H9 (cell line): ENCODE results near the gene NKAPL. TPM values are rescaled to one million over a fixed set of nuclear protein-coding genes. Genes with fewer than 3 reads are reported as not detected.

ENCODE experiments used
- DNase-seq: peaks from one replicate; pipeline ENCODE4 v3.0.0-alpha.2; 2017
- H2AFZ ChIP-seq: one replicate; pipeline ENCODE4 v1.6.1; 2013; ENCODE audit warnings: mild to moderate bottlenecking, low read length, control low read depth, moderate library complexity
- H2AK5ac ChIP-seq: 2 replicates; pipeline ENCODE4 v1.6.1; 2013; ENCODE audit warnings: low read length, control low read depth, mixed read lengths; ENCODE audit not compliant: insufficient read length
- H2BK120ac ChIP-seq: one replicate; pipeline ENCODE4 v1.6.1; 2013; ENCODE audit warnings: low read depth, mild to moderate bottlenecking, low read length, control low read depth, inconsistent platforms; ENCODE audit not compliant: poor library complexity, severe bottlenecking
- H2BK12ac ChIP-seq: 2 replicates; pipeline ENCODE4 v1.6.1; 2013; ENCODE audit warnings: low read length, control low read depth, mixed read lengths, low read depth; ENCODE audit not compliant: insufficient read length
- H2BK15ac ChIP-seq: 2 replicates; pipeline ENCODE4 v1.6.1; 2013; ENCODE audit warnings: low read depth, low read length, control low read depth
- H2BK20ac ChIP-seq: one replicate; pipeline ENCODE4 v1.6.1; 2013; ENCODE audit warnings: low read depth, mild to moderate bottlenecking, low read length, control low read depth, inconsistent platforms; ENCODE audit not compliant: poor library complexity, severe bottlenecking
- H2BK5ac ChIP-seq: 2 replicates; pipeline ENCODE4 v1.6.1; 2013; ENCODE audit warnings: low read length, control low read depth, mixed read lengths; ENCODE audit not compliant: insufficient read length
- H3K14ac ChIP-seq: 2 replicates; pipeline ENCODE4 v1.6.1; 2013; ENCODE audit warnings: low read length, control low read depth; ENCODE audit not compliant: insufficient read depth
- H3K18ac ChIP-seq: 2 replicates; pipeline ENCODE4 v1.6.1; 2013; ENCODE audit warnings: low read depth, mild to moderate bottlenecking, mixed read lengths, low read length, control low read depth; ENCODE audit not compliant: insufficient read length
- H3K23ac ChIP-seq: 2 replicates; pipeline ENCODE4 v1.6.1; 2013; ENCODE audit warnings: low read length, control low read depth, mixed read lengths, low read depth; ENCODE audit not compliant: insufficient read length
- H3K23me2 ChIP-seq: 2 replicates; pipeline ENCODE4 v1.6.1; 2013; ENCODE audit warnings: low read depth, mild to moderate bottlenecking, mixed read lengths, low read length, control low read depth; ENCODE audit not compliant: insufficient read length, poor library complexity, severe bottlenecking
- H3K27ac ChIP-seq: 2 replicates; pipeline ENCODE4 v1.5.1; 2013; ENCODE audit warnings: low read length, control low read depth, mixed read lengths, low read depth; ENCODE audit not compliant: insufficient read length
- H3K27me3 ChIP-seq: 2 replicates; pipeline ENCODE4 v1.6.1; 2013; ENCODE audit warnings: low read length, control low read depth, inconsistent platforms; ENCODE audit not compliant: insufficient read depth
- H3K4ac ChIP-seq: 2 replicates; pipeline ENCODE4 v1.6.1; 2013; ENCODE audit warnings: low read depth, mild to moderate bottlenecking, control low read depth, inconsistent platforms, low read length, moderate library complexity
- H3K4me1 ChIP-seq: 2 replicates; pipeline ENCODE4 v1.6.1; 2013; ENCODE audit warnings: low read length, control low read depth, inconsistent platforms; ENCODE audit not compliant: insufficient read depth
- H3K4me2 ChIP-seq: 2 replicates; pipeline ENCODE4 v1.6.1; 2013; ENCODE audit warnings: low read length, control low read depth, mixed read lengths; ENCODE audit not compliant: insufficient read length, insufficient read depth
- H3K56ac ChIP-seq: 2 replicates; pipeline ENCODE4 v1.6.1; 2013; ENCODE audit warnings: low read depth, mild to moderate bottlenecking, mixed read lengths, low read length, control low read depth; ENCODE audit not compliant: insufficient read length
- H3K79me1 ChIP-seq: 2 replicates; pipeline ENCODE4 v1.6.1; 2013; ENCODE audit warnings: low read depth, mild to moderate bottlenecking, moderate library complexity, low read length, control low read depth, inconsistent platforms; ENCODE audit not compliant: insufficient read depth, poor library complexity, severe bottlenecking
- H3K79me2 ChIP-seq: 2 replicates; pipeline ENCODE4 v1.6.1; 2013; ENCODE audit warnings: low read length, control low read depth, inconsistent platforms; ENCODE audit not compliant: insufficient read depth
- H3K9ac ChIP-seq: 2 replicates; pipeline ENCODE4 v1.6.1; 2013; ENCODE audit warnings: low read length, control low read depth, mixed read lengths; ENCODE audit not compliant: insufficient read length; ENCODE audit errors: extremely low read depth
- H3K9me3 ChIP-seq: one replicate; pipeline ENCODE4 v1.6.1; 2013; ENCODE audit warnings: low read depth, low read length, inconsistent platforms; ENCODE audit not compliant: control insufficient read depth
- H3T11ph ChIP-seq: one replicate; pipeline ENCODE4 v1.6.1; 2013; ENCODE audit warnings: mild to moderate bottlenecking, low read length, control low read depth, inconsistent platforms
- H4K20me1 ChIP-seq: one replicate; pipeline ENCODE4 v1.6.1; 2013; ENCODE audit not compliant: control insufficient read depth, insufficient read length, insufficient read depth
- H4K5ac ChIP-seq: 2 replicates; pipeline ENCODE4 v1.6.1; 2013; ENCODE audit warnings: low read depth, mild to moderate bottlenecking, mixed read lengths, low read length, control low read depth; ENCODE audit not compliant: insufficient read length
- H4K8ac ChIP-seq: replicated peaks from 2 replicates; pipeline ENCODE4 v1.6.1; 2013; ENCODE audit warnings: low read length, control low read depth, mixed read lengths, low read depth; ENCODE audit not compliant: insufficient read length
- H4K91ac ChIP-seq: 2 replicates; pipeline ENCODE4 v1.6.1; 2013; ENCODE audit warnings: low read depth, mild to moderate bottlenecking, moderate library complexity, mixed read lengths, low read length, control low read depth; ENCODE audit not compliant: insufficient read length
- H3K27ac Mint-ChIP-seq, 3 experiments: 2 replicates in 2 of 3; 3 replicates in 1 of 3; pipeline ENCODE4 v1.8.0; 2020 to 2021; ENCODE audit warnings: mixed read lengths in 3 of 3, mild to moderate bottlenecking in 1 of 3, moderate library complexity in 1 of 3
- H3K27me3 Mint-ChIP-seq: 2 replicates; pipeline ENCODE4 v1.8.0; 2021; ENCODE audit warnings: low read depth, mild to moderate bottlenecking, moderate library complexity, mixed read lengths
- H3K36me3 Mint-ChIP-seq, 3 experiments: 2 replicates in 2 of 3; 3 replicates in 1 of 3; pipeline ENCODE4 v1.8.0; 2020 to 2021; ENCODE audit warnings: low read depth in 3 of 3, mixed read lengths in 3 of 3; ENCODE audit not compliant: insufficient read depth in 1 of 3
- H3K4me1 Mint-ChIP-seq, 2 experiments: 2 replicates each; pipeline ENCODE4 v1.8.0; 2020; ENCODE audit warnings: mixed read lengths in 2 of 2
- H3K4me3 Mint-ChIP-seq, 2 experiments: 2 replicates in 1 of 2; 3 replicates in 1 of 2; pipeline ENCODE4 v1.8.0; 2020 to 2021; ENCODE audit warnings: mild to moderate bottlenecking in 2 of 2, mixed read lengths in 2 of 2, moderate library complexity in 1 of 2
- H3K9me3 Mint-ChIP-seq, 2 experiments: 2 replicates in 1 of 2; 3 replicates in 1 of 2; pipeline ENCODE4 v1.8.0; 2020; ENCODE audit warnings: mild to moderate bottlenecking in 2 of 2, mixed read lengths in 2 of 2, moderate library complexity in 1 of 2
- total RNA-seq: library from RNA; stranded (reverse); gene quantifications from 2 replicates; pipeline ENCODE4 v1.2.1, GENCODE V29; 2021
- TF ChIP-seq, protein P1 (sequence below): fragments of 200-600 bp; sonication (generic); conservative IDR thresholded peaks from 3 replicates; pipeline ENCODE4 v1.8.0; 2021; ENCODE audit warnings: antibody characterized with exemption, mild to moderate bottlenecking

Gene NKAPL
- total RNA-seq, 1 experiment from 2014 or later, result not detected

DNA sequence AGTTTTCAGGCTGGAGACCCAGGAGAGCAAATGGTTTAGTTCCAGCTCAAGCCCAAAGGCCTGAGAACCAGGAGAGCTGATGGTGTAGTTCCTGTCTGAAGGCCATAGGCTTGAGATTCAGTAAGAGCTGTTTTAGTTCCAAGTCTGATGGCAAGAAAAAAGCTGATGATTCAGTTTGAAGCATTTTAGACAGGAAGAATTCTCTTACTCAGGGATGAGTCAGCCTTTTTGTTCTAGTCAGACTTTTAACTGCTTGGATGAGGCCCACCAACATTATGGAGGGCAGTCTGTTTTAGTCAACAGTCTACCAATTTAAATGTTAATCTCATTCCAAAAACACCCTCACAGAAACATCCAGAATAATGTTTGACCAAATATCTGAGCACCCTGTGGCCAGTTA lies 10.4 kb downstream of the NKAPL start:
- Histone ChIP-seq H2BK5ac (no peak overlapping the region), H2BK15ac (no peak overlapping the region), H2BK20ac (no peak overlapping the region), H3K18ac (no peak overlapping the region), H4K91ac (no peak overlapping the region), H4K8ac (no peak overlapping the region), H3K79me2 (no peaks in the 10 kb centered on the region; the same call in 1 of the 2 replicates), H3K79me1 (no peaks in the 10 kb centered on the region), H2AK5ac (no peak overlapping the region), H4K20me1 (no peaks in the 10 kb centered on the region), H3K9me3 (no peaks in the 10 kb centered on the region), H2AFZ (no peak overlapping the region), H3K4me2 (no peak overlapping the region), H3K23ac (no peak overlapping the region), H3K56ac (no peak overlapping the region), H2BK120ac (no peak overlapping the region), H4K5ac (no peak overlapping the region), H3K14ac (no peak overlapping the region), H3K23me2 (peaks cover 4% of the 10 kb centered on the region), H3K9ac (no peak overlapping the region), H3K27ac (no peak overlapping the region), H3K27me3 (no peaks in the 10 kb centered on the region), H3K4me1 (no peaks in the 10 kb centered on the region), H3T11ph (no peak overlapping the region), H3K4ac (no peak overlapping the region), H2BK12ac (no peak overlapping the region)
- H3K4me1 Mint-ChIP-seq, result peaks cover 0 to 3% of the 10 kb centered on the region in 2 experiments; a peak in 2 of 4 replicates
- H3K9me3 Mint-ChIP-seq, result no peaks in the 10 kb centered on the region
- H3K27me3 Mint-ChIP-seq, result no peaks in the 10 kb centered on the region
- TF ChIP-seq, protein P1, sequence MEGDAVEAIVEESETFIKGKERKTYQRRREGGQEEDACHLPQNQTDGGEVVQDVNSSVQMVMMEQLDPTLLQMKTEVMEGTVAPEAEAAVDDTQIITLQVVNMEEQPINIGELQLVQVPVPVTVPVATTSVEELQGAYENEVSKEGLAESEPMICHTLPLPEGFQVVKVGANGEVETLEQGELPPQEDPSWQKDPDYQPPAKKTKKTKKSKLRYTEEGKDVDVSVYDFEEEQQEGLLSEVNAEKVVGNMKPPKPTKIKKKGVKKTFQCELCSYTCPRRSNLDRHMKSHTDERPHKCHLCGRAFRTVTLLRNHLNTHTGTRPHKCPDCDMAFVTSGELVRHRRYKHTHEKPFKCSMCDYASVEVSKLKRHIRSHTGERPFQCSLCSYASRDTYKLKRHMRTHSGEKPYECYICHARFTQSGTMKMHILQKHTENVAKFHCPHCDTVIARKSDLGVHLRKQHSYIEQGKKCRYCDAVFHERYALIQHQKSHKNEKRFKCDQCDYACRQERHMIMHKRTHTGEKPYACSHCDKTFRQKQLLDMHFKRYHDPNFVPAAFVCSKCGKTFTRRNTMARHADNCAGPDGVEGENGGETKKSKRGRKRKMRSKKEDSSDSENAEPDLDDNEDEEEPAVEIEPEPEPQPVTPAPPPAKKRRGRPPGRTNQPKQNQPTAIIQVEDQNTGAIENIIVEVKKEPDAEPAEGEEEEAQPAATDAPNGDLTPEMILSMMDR, result no peak
- DNase-seq, result no peak
- H3K4me3 Mint-ChIP-seq, result no peak overlapping the region
- H3K27ac Mint-ChIP-seq, result no peak overlapping the region
- H3K36me3 Mint-ChIP-seq, result peaks cover 6 to 22% (median 20%) of the 10 kb centered on the region in 3 experiments; a peak in 6 of 7 replicates
